ENCODE data around the gene KRTAP10-1.
"Not testable (repeated sequence)": the region's sequence is repeated elsewhere in the genome, so short reads cannot be mapped to it uniquely, and the experiment has no call there.

KRTAP10-1 gene

GRCh38 chr21:44539991-44540666, at the start of gene KRTAP10-1:
Gene KRTAP10-1, minus strand, starts transcription at chr21:44540195. Its CDS starts 45 bp downstream, at chr21:44540150.
- no peak for DNase-seq (ENCODE audit: low read depth)

- DNase-seq (ENCODE audit: low read depth) = no peak
Observed at GRCh38 chr21:44589094-44589493, 49.1 kb upstream of the KRTAP10-1 start.

- no peak for DNase-seq (ENCODE audit: low read depth)
Observed at GRCh38 chr21:44585892-44586291, 45.9 kb upstream of the KRTAP10-1 start.

GRCh38 chr21:44583800-44584147, 43.8 kb upstream of the KRTAP10-1 start:
- DNase-seq (ENCODE audit: low read depth) = no peak

GRCh38 chr21:44583089-44583799, 43.2 kb upstream of the KRTAP10-1 start:
- no peak for DNase-seq (ENCODE audit: low read depth)

GRCh38 chr21:44582055-44582454, 42.1 kb upstream of the KRTAP10-1 start:
- DNase-seq (ENCODE audit: low read depth) = no peak

GRCh38 chr21:44581158-44581557, 41.2 kb upstream of the KRTAP10-1 start:
- no peak for DNase-seq (ENCODE audit: low read depth)

- not testable (repeated sequence) for DNase-seq (ENCODE audit: low read depth)
Observed at GRCh38 chr21:44580231-44580821, 40.3 kb upstream of the KRTAP10-1 start, which contains the start of gene KRTAP10-5. Gene KRTAP10-5, minus strand, starts transcription at chr21:44580604. Its CDS starts 26 bp downstream, at chr21:44580578.

- no peak for DNase-seq (ENCODE audit: low read depth)
Observed at GRCh38 chr21:44579833-44580144, 39.8 kb upstream of the KRTAP10-1 start.

GRCh38 chr21:44579056-44579832, 39.2 kb upstream of the KRTAP10-1 start:
- no peak for DNase-seq (ENCODE audit: low read depth)

GRCh38 chr21:44578371-44579055, 38.5 kb upstream of the KRTAP10-1 start:
- no peak for DNase-seq (ENCODE audit: low read depth)

- DNase-seq (ENCODE audit: low read depth) = no peak
Observed at GRCh38 chr21:44576025-44576420, 36.0 kb upstream of the KRTAP10-1 start.

- no peak for DNase-seq (ENCODE audit: low read depth)
Observed at GRCh38 chr21:44575307-44576024, 35.5 kb upstream of the KRTAP10-1 start.

GRCh38 chr21:44574457-44575306, 34.7 kb upstream of the KRTAP10-1 start:
- DNase-seq (ENCODE audit: low read depth) = no peak

GRCh38 chr21:44573630-44574456, 33.8 kb upstream of the KRTAP10-1 start, which contains the start of gene KRTAP10-4:
Gene KRTAP10-4, plus strand, starts transcription at chr21:44573729. Its CDS starts 30 bp downstream, at chr21:44573759.
- not testable (repeated sequence) for DNase-seq (ENCODE audit: low read depth)

- DNase-seq (ENCODE audit: low read depth) = no peak
Observed at GRCh38 chr21:44572959-44573583, 33.1 kb upstream of the KRTAP10-1 start.

- no peak for DNase-seq (ENCODE audit: low read depth)
Observed at GRCh38 chr21:44571844-44572782, 32.1 kb upstream of the KRTAP10-1 start.

GRCh38 chr21:44571296-44571695, 31.3 kb upstream of the KRTAP10-1 start:
- no peak for DNase-seq (ENCODE audit: low read depth)

All from non-pigmented ciliary epithelial cell (primary cell).